ENCODE measurements around the gene ZZZ3.

Gene ZZZ3

DNA sequence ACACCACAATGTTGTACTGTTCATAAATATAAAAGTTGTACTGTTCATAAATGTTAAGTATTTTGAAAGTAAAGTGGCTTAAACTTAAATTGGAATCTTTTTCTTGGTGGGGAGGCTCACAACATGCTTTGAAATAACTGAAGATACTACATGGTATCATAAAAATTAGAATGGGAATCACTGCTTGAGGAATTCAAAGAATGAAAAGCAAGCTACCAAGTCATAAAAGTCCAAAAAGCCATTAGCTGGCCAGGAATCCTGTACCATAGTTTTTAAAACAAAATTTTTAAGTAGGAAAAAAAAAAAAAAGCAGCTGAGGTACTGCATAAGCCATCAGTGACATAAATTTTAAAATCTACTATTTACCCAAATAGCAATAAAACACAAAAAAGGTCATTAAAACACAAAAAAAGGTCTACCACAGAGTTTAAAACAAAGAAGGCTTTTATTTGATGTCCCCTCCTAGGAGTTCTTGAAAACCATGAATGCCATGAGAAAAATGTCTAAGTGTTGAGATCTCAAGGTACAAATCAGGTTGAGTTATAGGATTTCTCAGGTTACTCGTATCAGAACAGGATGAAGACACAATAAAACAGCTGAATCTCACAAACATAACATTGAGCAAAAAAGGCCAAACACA is 8.6 kb downstream of the ZZZ3 start:
- peaks cover 31% of the 10 kb centered on the region for H4K20me1 ChIP-seq (ENCODE audit: insufficient read depth, low read length)
- H3K9ac ChIP-seq (ENCODE audit: low read length): no peak overlapping the region
- no peak overlapping the region for H3K4me2 ChIP-seq (ENCODE audit: low read depth, low read length)
- H3K4me1 ChIP-seq (ENCODE audit: low read length): peaks cover 21% of the 10 kb centered on the region
- H3K9me3 ChIP-seq (replicated peaks; ENCODE audit: insufficient read depth, low read length): no peaks in the 10 kb centered on the region
- no peak overlapping the region for H3K27ac ChIP-seq (ENCODE audit: low read length)
- no peaks in the 10 kb centered on the region for H3F3A ChIP-seq (ENCODE audit: insufficient read depth, low read length)
- TF ChIP-seq, protein P1, sequence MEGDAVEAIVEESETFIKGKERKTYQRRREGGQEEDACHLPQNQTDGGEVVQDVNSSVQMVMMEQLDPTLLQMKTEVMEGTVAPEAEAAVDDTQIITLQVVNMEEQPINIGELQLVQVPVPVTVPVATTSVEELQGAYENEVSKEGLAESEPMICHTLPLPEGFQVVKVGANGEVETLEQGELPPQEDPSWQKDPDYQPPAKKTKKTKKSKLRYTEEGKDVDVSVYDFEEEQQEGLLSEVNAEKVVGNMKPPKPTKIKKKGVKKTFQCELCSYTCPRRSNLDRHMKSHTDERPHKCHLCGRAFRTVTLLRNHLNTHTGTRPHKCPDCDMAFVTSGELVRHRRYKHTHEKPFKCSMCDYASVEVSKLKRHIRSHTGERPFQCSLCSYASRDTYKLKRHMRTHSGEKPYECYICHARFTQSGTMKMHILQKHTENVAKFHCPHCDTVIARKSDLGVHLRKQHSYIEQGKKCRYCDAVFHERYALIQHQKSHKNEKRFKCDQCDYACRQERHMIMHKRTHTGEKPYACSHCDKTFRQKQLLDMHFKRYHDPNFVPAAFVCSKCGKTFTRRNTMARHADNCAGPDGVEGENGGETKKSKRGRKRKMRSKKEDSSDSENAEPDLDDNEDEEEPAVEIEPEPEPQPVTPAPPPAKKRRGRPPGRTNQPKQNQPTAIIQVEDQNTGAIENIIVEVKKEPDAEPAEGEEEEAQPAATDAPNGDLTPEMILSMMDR (IDR thresholded peaks at IDR 0.05; ENCODE audit: low read length): no peak
- TF ChIP-seq EZH2 (optimal IDR thresholded peaks at IDR 0.05; ENCODE audit: low read depth, low read length) (no peak), EZH2phosphoT487 (IDR thresholded peaks at IDR 0.05; ENCODE audit: low read length) (no peak)
- H3K9me2 ChIP-seq (replicated peaks; ENCODE audit: insufficient read depth, low read length): no peaks in the 10 kb centered on the region
- H3K79me2 ChIP-seq (ENCODE audit: low read length): peaks cover 100% of the 10 kb centered on the region
- no peak for DNase-seq
- H3K4me3 ChIP-seq (ENCODE audit: low read length): no peak overlapping the region
- H3K27me3 ChIP-seq (replicated peaks; ENCODE audit: insufficient read depth, low read length): no peaks in the 10 kb centered on the region
- no peaks in the 10 kb centered on the region for H3K36me3 ChIP-seq (replicated peaks; ENCODE audit: insufficient read depth, low read length)
- H2AFZ ChIP-seq (ENCODE audit: low read length): no peak overlapping the region

DNA sequence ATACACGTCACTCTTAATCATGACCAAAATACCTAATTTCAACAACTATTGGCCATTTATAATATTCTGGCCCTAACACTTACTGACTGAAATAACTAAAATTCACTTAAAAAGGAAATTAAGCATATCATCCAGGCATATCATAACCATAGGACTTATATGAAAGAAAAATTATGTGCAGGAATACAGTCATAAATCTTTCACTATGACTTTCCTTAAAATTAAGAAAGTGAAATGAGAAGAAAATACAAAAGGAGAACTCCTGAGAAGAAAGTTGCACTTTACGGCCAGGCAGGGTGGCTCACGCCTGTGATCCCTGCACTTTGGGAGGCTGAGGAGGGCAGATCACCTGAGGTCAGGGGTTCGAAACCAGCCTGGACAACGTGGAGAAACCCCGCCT is 9.4 kb downstream of the ZZZ3 start:
- Histone ChIP-seq H3K9me3 (replicated peaks; ENCODE audit: insufficient read depth, low read length) (no peaks in the 10 kb centered on the region), H3K9me2 (replicated peaks; ENCODE audit: insufficient read depth, low read length) (no peaks in the 10 kb centered on the region), H3K36me3 (replicated peaks; ENCODE audit: insufficient read depth, low read length) (no peaks in the 10 kb centered on the region), H3K9ac (ENCODE audit: low read length) (no peak overlapping the region), H3F3A (ENCODE audit: insufficient read depth, low read length) (no peaks in the 10 kb centered on the region), H3K4me2 (ENCODE audit: low read depth, low read length) (peak overlapping the region; percentile 76; the same call in 1 of the 2 replicates), H2AFZ (ENCODE audit: low read length) (no peak overlapping the region), H4K20me1 (ENCODE audit: insufficient read depth, low read length) (peaks cover 24% of the 10 kb centered on the region; the same call in 1 of the 2 replicates), H3K27ac (ENCODE audit: low read length) (no peak overlapping the region), H3K4me3 (ENCODE audit: low read length) (no peak overlapping the region), H3K4me1 (ENCODE audit: low read length) (peaks cover 21% of the 10 kb centered on the region), H3K79me2 (ENCODE audit: low read length) (peaks cover 100% of the 10 kb centered on the region), H3K27me3 (replicated peaks; ENCODE audit: insufficient read depth, low read length) (no peaks in the 10 kb centered on the region)
- DNase-seq: no peak
- TF ChIP-seq, protein P1 (IDR thresholded peaks at IDR 0.05; ENCODE audit: low read length): no peak
- no peak for TF ChIP-seq EZH2phosphoT487 (IDR thresholded peaks at IDR 0.05; ENCODE audit: low read length)
- TF ChIP-seq EZH2 (optimal IDR thresholded peaks at IDR 0.05; ENCODE audit: low read depth, low read length): no peak

DNA sequence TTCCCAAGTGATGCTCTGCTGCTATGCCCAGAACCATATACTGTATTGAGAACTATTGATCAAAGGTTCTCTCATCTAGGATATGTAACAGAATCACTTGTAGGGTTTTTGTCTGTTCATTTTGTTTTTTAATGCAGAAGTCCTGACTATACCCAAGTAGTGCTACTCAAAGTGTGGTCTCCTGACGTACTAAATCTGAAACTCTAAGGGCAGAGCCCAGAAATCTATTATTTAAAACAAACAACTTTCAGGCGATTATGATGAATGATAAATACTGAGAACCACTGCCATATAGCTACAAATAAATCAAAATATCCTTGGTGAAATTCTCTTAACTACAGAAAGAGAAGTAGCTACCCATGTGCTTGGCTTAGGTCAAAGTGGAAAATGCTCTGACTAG is 10.1 kb downstream of the ZZZ3 start:
- H3K4me2 ChIP-seq (ENCODE audit: low read depth, low read length): peak overlapping the region; percentile 76

More for the DNA sequence above, 10.1 kb downstream of the ZZZ3 start:
- Histone ChIP-seq H2AFZ (ENCODE audit: low read length) (no peak overlapping the region), H3K9ac (ENCODE audit: low read length) (no peak overlapping the region), H3K27ac (ENCODE audit: low read length) (peak overlapping the region; percentile 4; the same call in 1 of the 2 replicates), H3K9me3 (replicated peaks; ENCODE audit: insufficient read depth, low read length) (no peaks in the 10 kb centered on the region), H3F3A (ENCODE audit: insufficient read depth, low read length) (no peaks in the 10 kb centered on the region), H3K27me3 (replicated peaks; ENCODE audit: insufficient read depth, low read length) (no peaks in the 10 kb centered on the region), H3K4me3 (ENCODE audit: low read length) (peak overlapping the region; percentile 12; the same call in 1 of the 2 replicates), H3K79me2 (ENCODE audit: low read length) (peaks cover 100% of the 10 kb centered on the region), H3K36me3 (replicated peaks; ENCODE audit: insufficient read depth, low read length) (no peaks in the 10 kb centered on the region), H3K4me1 (ENCODE audit: low read length) (peaks cover 21% of the 10 kb centered on the region), H3K9me2 (replicated peaks; ENCODE audit: insufficient read depth, low read length) (no peaks in the 10 kb centered on the region), H4K20me1 (ENCODE audit: insufficient read depth, low read length) (peaks cover 18% of the 10 kb centered on the region; the same call in 1 of the 2 replicates)
- TF ChIP-seq EZH2 (optimal IDR thresholded peaks at IDR 0.05; ENCODE audit: low read depth, low read length): no peak
- no peak for TF ChIP-seq EZH2phosphoT487 (IDR thresholded peaks at IDR 0.05; ENCODE audit: low read length)
- TF ChIP-seq, protein P1 (IDR thresholded peaks at IDR 0.05; ENCODE audit: low read length): no peak
- DNase-seq: no peak
